ENCODE results near the gene STARD5. TPM values are rescaled to one million over a fixed set of nuclear protein-coding genes. Genes with fewer than 3 reads are reported as not detected.

Gene STARD5
- total RNA-seq, result 28.0 TPM

- H3K4me3 ChIP-seq, result peak within 1 kb of the TSS; percentile 88 to 94
- peaks cover 0 to 15% of the 10 kb centered on the region in 2 donors for H3K36me3 ChIP-seq
- peaks cover 24% of the 10 kb centered on the region for H3K4me1 ChIP-seq
- TF ChIP-seq, protein P1, sequence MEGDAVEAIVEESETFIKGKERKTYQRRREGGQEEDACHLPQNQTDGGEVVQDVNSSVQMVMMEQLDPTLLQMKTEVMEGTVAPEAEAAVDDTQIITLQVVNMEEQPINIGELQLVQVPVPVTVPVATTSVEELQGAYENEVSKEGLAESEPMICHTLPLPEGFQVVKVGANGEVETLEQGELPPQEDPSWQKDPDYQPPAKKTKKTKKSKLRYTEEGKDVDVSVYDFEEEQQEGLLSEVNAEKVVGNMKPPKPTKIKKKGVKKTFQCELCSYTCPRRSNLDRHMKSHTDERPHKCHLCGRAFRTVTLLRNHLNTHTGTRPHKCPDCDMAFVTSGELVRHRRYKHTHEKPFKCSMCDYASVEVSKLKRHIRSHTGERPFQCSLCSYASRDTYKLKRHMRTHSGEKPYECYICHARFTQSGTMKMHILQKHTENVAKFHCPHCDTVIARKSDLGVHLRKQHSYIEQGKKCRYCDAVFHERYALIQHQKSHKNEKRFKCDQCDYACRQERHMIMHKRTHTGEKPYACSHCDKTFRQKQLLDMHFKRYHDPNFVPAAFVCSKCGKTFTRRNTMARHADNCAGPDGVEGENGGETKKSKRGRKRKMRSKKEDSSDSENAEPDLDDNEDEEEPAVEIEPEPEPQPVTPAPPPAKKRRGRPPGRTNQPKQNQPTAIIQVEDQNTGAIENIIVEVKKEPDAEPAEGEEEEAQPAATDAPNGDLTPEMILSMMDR (IDR thresholded peaks at IDR 0.05), result no peak
- peak in 1 of 2 donors; percentile 89 for TF ChIP-seq POLR2A (IDR thresholded peaks at IDR 0.05)
- TF ChIP-seq POLR2AphosphoS5 (IDR thresholded peaks at IDR 0.05; ENCODE audit: insufficient read depth in 1 of 2, low read depth in 1 of 2), result peak; percentile 71 to 97
- no peaks in the 10 kb centered on the region for H3K9me3 ChIP-seq
- intact Hi-C loops (cut with DNase I), result loop anchor here (10.0 kb wide), 1 partner anchor 1269 kb away; the partner anchor contains the start of gene ZFAND6
- DNase-seq (ENCODE audit: extremely low spot score in 2 of 2), result peak in 1 of 2 donors; percentile 98
- peak within 1 kb of the TSS; percentile 81 for H3K27ac ChIP-seq
- no peaks in the 10 kb centered on the region for H3K27me3 ChIP-seq
Measured at GRCh38 chr15:81323944-81324881, at the start of gene STARD5. TSS of gene STARD5 (minus strand) at chr15:81324141. CDS start at chr15:81324099, 42 bp downstream.

DNA sequence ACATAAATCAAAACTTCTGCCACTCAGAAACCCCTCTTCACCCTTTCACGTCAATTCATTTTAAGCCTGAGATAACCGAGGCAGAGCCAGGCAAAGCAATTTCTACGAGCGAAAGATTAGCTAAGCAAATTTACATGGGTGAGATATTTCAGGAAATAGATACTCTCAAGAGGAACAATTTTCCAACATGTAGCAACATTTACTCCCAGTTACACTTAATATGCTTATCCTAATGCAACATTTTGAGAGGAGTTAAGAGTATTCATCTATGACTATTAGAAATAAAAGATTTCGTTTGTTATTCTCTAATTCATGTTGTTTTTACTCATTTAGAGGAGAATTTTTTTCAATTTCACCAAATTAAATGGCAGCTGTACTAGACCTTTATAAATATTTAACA, 49.2 kb upstream of the STARD5 start:
- no peak for TF ChIP-seq POLR2A (IDR thresholded peaks at IDR 0.05)
- TF ChIP-seq, protein P1 (IDR thresholded peaks at IDR 0.05), result no peak
- no peak for TF ChIP-seq POLR2AphosphoS5 (IDR thresholded peaks at IDR 0.05; ENCODE audit: insufficient read depth in 1 of 2, low read depth in 1 of 2)
- Histone ChIP-seq H3K27ac (no peak overlapping the region), H3K9me3 (no peaks in the 10 kb centered on the region), H3K27me3 (no peaks in the 10 kb centered on the region), H3K4me1 (no peaks in the 10 kb centered on the region), H3K4me3 (no peak overlapping the region), H3K36me3 (no peaks in the 10 kb centered on the region)
- intact Hi-C loops (cut with DNase I), result no loop called here
- no peak for DNase-seq (ENCODE audit: extremely low spot score in 2 of 2)

GRCh38 chr15:81372575-81372974, 48.6 kb upstream of the STARD5 start:
- Histone ChIP-seq H3K27ac (no peak overlapping the region), H3K9me3 (no peaks in the 10 kb centered on the region), H3K4me3 (no peak overlapping the region), H3K36me3 (no peaks in the 10 kb centered on the region), H3K4me1 (no peaks in the 10 kb centered on the region), H3K27me3 (no peaks in the 10 kb centered on the region)
- intact Hi-C loops (cut with DNase I), result no loop called here
- no peak for DNase-seq (ENCODE audit: extremely low spot score in 2 of 2)
- TF ChIP-seq, protein P1 (IDR thresholded peaks at IDR 0.05), result no peak
- TF ChIP-seq POLR2AphosphoS5 (IDR thresholded peaks at IDR 0.05; ENCODE audit: insufficient read depth in 1 of 2, low read depth in 1 of 2) (no peak), POLR2A (IDR thresholded peaks at IDR 0.05) (no peak)

DNA sequence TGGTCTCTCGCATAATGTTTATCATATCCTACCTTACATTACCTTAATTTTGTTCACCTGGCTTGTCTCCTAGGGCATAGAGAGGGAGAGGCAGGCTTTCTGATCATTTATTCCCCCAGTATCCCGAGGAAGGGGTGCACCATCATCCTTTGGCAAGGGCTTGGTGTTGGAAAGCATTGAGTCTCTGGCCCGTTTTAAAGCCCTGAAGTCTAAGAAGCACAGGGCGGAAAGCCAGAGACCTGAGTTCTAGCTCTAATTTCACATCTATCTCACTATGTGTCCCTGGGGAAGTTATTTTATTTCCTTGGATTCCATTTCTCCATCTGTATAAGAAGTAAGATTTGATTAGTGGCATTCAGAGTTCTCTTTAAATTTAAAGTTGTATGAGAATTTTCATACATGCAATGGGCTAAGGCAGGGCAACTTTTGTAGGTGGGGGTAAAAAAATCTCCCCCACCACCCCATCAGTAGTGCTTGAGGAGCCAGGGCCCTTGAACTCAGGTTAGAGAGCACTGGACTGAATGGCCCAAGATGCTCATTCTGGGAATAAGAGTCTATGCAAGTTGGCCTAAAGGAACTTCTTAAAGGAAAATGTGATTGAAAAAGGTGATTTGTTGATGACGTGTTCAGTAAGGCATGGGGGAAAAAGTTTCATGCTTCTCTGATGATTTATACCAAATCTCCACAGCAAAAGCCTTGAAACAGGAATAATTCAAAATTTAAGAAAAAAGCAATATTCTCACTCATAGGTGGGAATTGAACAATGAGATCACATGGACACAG, 40.0 kb upstream of the STARD5 start:
- no peaks in the 10 kb centered on the region for H3K36me3 ChIP-seq
- no peak overlapping the region for H3K4me3 ChIP-seq
- no peaks in the 10 kb centered on the region for H3K9me3 ChIP-seq
- H3K27me3 ChIP-seq, result no peaks in the 10 kb centered on the region
- peak in 1 of 2 donors; percentile 52 for DNase-seq (ENCODE audit: extremely low spot score in 2 of 2)
- H3K4me1 ChIP-seq, result no peaks in the 10 kb centered on the region
- TF ChIP-seq POLR2A (IDR thresholded peaks at IDR 0.05) (no peak), POLR2AphosphoS5 (IDR thresholded peaks at IDR 0.05; ENCODE audit: insufficient read depth in 1 of 2, low read depth in 1 of 2) (no peak)
- TF ChIP-seq, protein P1 (IDR thresholded peaks at IDR 0.05), result no peak
- H3K27ac ChIP-seq, result peak overlapping the region; percentile 20
- intact Hi-C loops (cut with DNase I), result no loop called here
